Upper lobe of left lung (tissue), 4 donors: ENCODE data around the gene TRAPPC8.

Experiments
- CTCF ChIP-seq, 6 experiments: fragments of 450-650 bp in 4 of 6; fragments of 200-600 bp in 2 of 6; sonication (generic) in 2 of 6; IDR thresholded peaks; one replicate each; pipeline ENCODE4 v1.5.1; 2016 to 2019; ENCODE audit warnings: antibody characterized with exemption in 6 of 6
- POLR2A ChIP-seq, 4 donors: fragments of 450-650 bp; IDR thresholded peaks; one replicate each; pipeline ENCODE4 v1.5.1; 2016 to 2017; ENCODE audit warnings: antibody characterized with exemption in 4 of 4, mild to moderate bottlenecking in 2 of 4

DNA sequence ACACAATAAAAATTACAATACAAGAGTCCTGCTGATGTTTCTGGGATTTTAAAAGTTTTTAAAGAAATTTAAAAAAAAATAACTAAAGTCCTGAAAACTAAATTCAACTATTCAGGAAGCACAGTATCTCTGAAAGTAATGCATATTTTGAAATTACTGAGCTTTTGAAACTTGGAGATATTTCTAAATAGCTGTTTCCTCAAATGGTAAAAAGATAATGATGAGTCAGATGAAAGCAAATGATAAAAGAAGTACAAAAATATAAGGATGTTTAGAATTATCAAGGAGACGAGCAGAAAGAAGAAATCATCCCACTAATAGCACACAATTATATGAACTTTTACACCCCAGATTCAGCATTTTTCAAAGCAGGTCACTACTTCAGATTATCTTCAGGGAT is 92.1 kb downstream of the TRAPPC8 start:
- no peak for TF ChIP-seq POLR2A (IDR thresholded peaks at IDR 0.05)
- TF ChIP-seq CTCF (IDR thresholded peaks at IDR 0.05): no peak
